ENCODE measurements around the gene RNU6-9. TPM values are rescaled to one million over a fixed set of nuclear protein-coding genes. Genes with fewer than 3 reads are reported as not detected.

The RNU6-9 gene
- total and polyA plus RNA-seq, 2 of the 13 experiments (the other 11 are each of a cell fraction or from before 2014, with no cell fraction given): under 0.01 TPM; not detected in 1

GRCh38 chr19:924553-925086 is 31.3 kb downstream of the RNU6-9 start (continued):
- TF ChIP-seq PRDM4 (CRISPR knock-in tag; IDR thresholded peaks at IDR 0.05; ENCODE audit: borderline replicate concordance): no peak
- no peak for TF ChIP-seq ARNT2 (CRISPR knock-in tag; IDR thresholded peaks at IDR 0.05; ENCODE audit: low read depth)
- TF ChIP-seq CREB3 (CRISPR knock-in tag; IDR thresholded peaks at IDR 0.05): no peak
- 0 out of 2 replicates have a peak, but pooled peaks have one; percentile 10 for TF ChIP-seq ESRRA (CRISPR knock-in tag; IDR thresholded peaks at IDR 0.05; ENCODE audit: low read depth)
- TF ChIP-seq BRD4 (CRISPR knock-in tag; IDR thresholded peaks at IDR 0.05): no peak
- no peak for TF ChIP-seq IKZF5 (CRISPR knock-in tag; IDR thresholded peaks at IDR 0.05)
- TF ChIP-seq MXI1 (IDR thresholded peaks at IDR 0.05; ENCODE audit: borderline replicate concordance, low read depth, low read length): no peak
- TF ChIP-seq PRMT3 (CRISPR knock-in tag; IDR thresholded peaks at IDR 0.05; ENCODE audit: borderline replicate concordance, low read depth): no peak
- TF ChIP-seq ZNF510 (CRISPR knock-in tag; IDR thresholded peaks at IDR 0.05; ENCODE audit: low read depth): no peak
- TF ChIP-seq ZNF724P (CRISPR knock-in tag; IDR thresholded peaks at IDR 0.05; ENCODE audit: borderline replicate concordance): no peak
- TF ChIP-seq THYN1 (CRISPR knock-in tag; IDR thresholded peaks at IDR 0.05; ENCODE audit: borderline replicate concordance, low read depth): no peak
- TF ChIP-seq ZNF343 (CRISPR knock-in tag; IDR thresholded peaks at IDR 0.05): no peak
- peak; percentile 15; the same call in 1 of the 2 replicates for TF ChIP-seq ZNF235 (CRISPR knock-in tag; IDR thresholded peaks at IDR 0.05; ENCODE audit: borderline replicate concordance)
- TF ChIP-seq REST (IDR thresholded peaks at IDR 0.05; ENCODE audit: borderline replicate concordance in 1 of 2, low read depth in 1 of 2, low read length in 2 of 2): no peak
- TF ChIP-seq ZIK1 (CRISPR knock-in tag; IDR thresholded peaks at IDR 0.05; ENCODE audit: borderline replicate concordance, low read depth): no peak; the same call in 1 of the 2 replicates
- TF ChIP-seq BCLAF1 (IDR thresholded peaks at IDR 0.05): no peak
- no peak for TF ChIP-seq U2AF1 (optimal IDR thresholded peaks at IDR 0.05; ENCODE audit: low read depth, low read length)
- TF ChIP-seq ZNF747 (CRISPR knock-in tag; IDR thresholded peaks at IDR 0.05; ENCODE audit: borderline replicate concordance): no peak

Data from HepG2 (cell line).